Adrenal gland (tissue), 12 donors: Measurements from ENCODE around the gene RAPGEF3. TPM values are rescaled to one million over a fixed set of nuclear protein-coding genes. Genes with fewer than 3 reads are reported as not detected.
A peak's percentile ranks its signal among the peaks of the same experiment; 100 is the strongest.

Experiments used
- DNase-seq, 7 donors: peaks; one replicate each; pipeline ENCODE4 v3.0.0-alpha.2; 2019 to 2020
- H3K27ac ChIP-seq, 5 donors: fragments of 200-600 bp; sonication (generic) in 4 of 5; 1 replicate in 3 of 5; 2 replicates in 2 of 5; pipeline versions ENCODE4 v1.5.1 to v1.8.0; 2016 to 2020; ENCODE audit warnings: mild to moderate bottlenecking in 1 of 5
- H3K27me3 ChIP-seq: fragments of 200-600 bp; 2 replicates; pipeline ENCODE4 v1.8.0; 2021
- H3K36me3 ChIP-seq, 2 donors: fragments of 200-600 bp; replicated peaks in 1 of 2; 1 replicate in 1 of 2; 2 replicates in 1 of 2; pipeline versions ENCODE4 v1.5.1 to v1.8.0; 2018 to 2022
- H3K4me1 ChIP-seq, 2 donors: fragments of 200-600 bp; replicated peaks in 1 of 2; 1 replicate in 1 of 2; 2 replicates in 1 of 2; pipeline versions ENCODE4 v1.5.1 to v1.8.0; 2018 to 2021
- H3K4me3 ChIP-seq, 4 donors: fragments of 200-600 bp; sonication (generic) in 3 of 4; one replicate each; pipeline ENCODE4 v1.5.1; 2016 to 2018
- H3K9me3 ChIP-seq, 3 donors: fragments of 200-600 bp; sonication (generic) in 1 of 3; replicated peaks in 1 of 3; 1 replicate in 2 of 3; 2 replicates in 1 of 3; pipeline versions ENCODE4 v1.5.1 to v1.8.0; 2016 to 2021
- POLR2A ChIP-seq, 2 donors: fragments of 450-650 bp; IDR thresholded peaks; one replicate each; pipeline ENCODE4 v1.6.1; 2017; ENCODE audit warnings: antibody characterized with exemption in 2 of 2, mild to moderate bottlenecking in 2 of 2, moderate library complexity in 1 of 2
- WGBS, 4 donors: extraction: QIAGEN DNeasy Blood & Tissue Kit in 2 of 4; methylation state at CpG; one replicate each; pipeline versions ENCODE4 v1.1.5 to v1.1.7; 2013 to 2017; 5-methylcytosine and 5-hydroxymethylcytosine counted together
- intact Hi-C, 2 donors: fragments of 100-400 bp; cut with DNase I; formaldehyde crosslinking; loops; one replicate each; pipeline versions ENCODE4 v1.14.1 to v1.15.0; 2022 to 2023
- polyA plus RNA-seq, 3 donors: library from polyadenylated mRNA; stranded (reverse); fragments of 200-250 nt in 2 of 3; fragments of 350-450 nt in 1 of 3; fragmentation: Illumina TruSeq in 1 of 3; extraction: RNeasy Lipid Tissue Mini Kit (QIAGEN cat#74804) in 1 of 3; gene quantifications; one replicate each; pipeline ENCODE4 v1.2.3, GENCODE V29; 2013 to 2014
- total RNA-seq, 9 donors: library from RNA; depleted of rRNA in 4 of 9; stranded (reverse); fragments of >200 nt in 4 of 9; fragments of 120-200 nt in 1 of 9; fragmentation: NEBNext Ultra II Directional in 1 of 9; extraction: Animal tissue kit (Norgen Biotek cat#: 25700) in 1 of 9; gene quantifications; one replicate each; pipeline versions ENCODE4 v1.1.0 to v1.2.4, GENCODE V29; 2013 to 2023
- TF ChIP-seq, protein P1 (sequence below), 6 experiments: fragments of 450-650 bp in 4 of 6; fragments of 200-600 bp in 2 of 6; sonication (generic) in 1 of 6; IDR thresholded peaks; 1 replicate in 5 of 6; 2 replicates in 1 of 6; pipeline versions ENCODE4 v1.5.1 to v1.8.0; 2016 to 2021; ENCODE audit warnings: antibody characterized with exemption in 6 of 6, mild to moderate bottlenecking in 2 of 6, moderate library complexity in 1 of 6
- donor health status: healthy with polysubstance abuse.
- donor health status: Bipolar disorder and iron deficiency.
- donor health status: DM: yes; HTN: yes; CAD: no.
- donor health status: DM: no; HTN: no; CAD: no.
- donor health status: DM: no; HTN: no; CAD: no.
- donor health status: DM: yes; HTN: yes; CAD: no.

The RAPGEF3 gene
- total and polyA plus RNA-seq, 12 donors: 1.4 to 69.4 (median 9.3) TPM

DNA sequence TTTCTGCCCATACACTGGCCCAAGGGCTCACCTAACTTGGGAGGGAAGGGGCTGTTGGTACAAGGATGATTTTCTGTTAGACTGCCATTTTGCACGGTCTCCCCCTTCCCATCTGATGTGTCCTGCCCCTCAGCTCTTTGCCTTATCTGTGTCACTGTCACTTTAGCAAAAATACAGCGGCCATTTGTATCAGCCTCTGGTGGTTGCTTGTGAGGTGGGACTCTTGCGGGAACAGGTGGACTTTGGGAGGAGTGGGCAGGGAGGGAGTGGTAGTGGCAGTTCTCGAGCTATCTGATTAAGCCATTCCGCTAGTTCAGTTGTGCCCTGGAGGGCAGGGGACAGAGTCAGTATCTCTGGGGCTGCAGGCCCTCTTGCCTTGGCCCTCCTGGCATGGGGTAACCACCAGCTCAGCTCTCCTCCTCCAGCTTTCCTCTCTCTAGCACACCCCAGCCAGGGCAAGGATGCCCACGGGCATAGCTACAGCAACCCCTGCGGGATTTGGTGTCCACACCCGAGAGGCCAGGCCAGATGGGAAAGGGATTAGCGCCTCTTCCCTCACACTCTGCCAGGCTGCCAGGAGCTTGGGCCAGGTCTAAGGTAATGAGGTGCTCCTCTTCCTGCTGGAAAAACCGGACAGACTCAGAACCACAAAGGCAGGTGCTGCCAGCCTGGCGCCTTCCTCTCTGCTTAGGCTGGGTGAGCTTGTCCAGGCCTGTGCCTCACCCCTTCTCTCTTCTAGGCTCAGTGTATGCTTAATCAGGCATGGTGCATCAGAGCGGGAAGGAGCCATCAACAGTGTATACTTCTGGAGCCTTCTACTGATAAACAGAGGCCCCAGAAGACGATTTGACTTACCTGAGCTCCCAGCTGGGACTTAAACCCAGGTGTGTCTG is 23.0 kb upstream of the RAPGEF3 start:
- 78 to 84% (median 82%) methylated on average over 8 to 13 of the region's 13 CpGs for WGBS, 4 donors
- H3K27me3 ChIP-seq: no peaks in the 10 kb centered on the region
- TF ChIP-seq, protein P1, sequence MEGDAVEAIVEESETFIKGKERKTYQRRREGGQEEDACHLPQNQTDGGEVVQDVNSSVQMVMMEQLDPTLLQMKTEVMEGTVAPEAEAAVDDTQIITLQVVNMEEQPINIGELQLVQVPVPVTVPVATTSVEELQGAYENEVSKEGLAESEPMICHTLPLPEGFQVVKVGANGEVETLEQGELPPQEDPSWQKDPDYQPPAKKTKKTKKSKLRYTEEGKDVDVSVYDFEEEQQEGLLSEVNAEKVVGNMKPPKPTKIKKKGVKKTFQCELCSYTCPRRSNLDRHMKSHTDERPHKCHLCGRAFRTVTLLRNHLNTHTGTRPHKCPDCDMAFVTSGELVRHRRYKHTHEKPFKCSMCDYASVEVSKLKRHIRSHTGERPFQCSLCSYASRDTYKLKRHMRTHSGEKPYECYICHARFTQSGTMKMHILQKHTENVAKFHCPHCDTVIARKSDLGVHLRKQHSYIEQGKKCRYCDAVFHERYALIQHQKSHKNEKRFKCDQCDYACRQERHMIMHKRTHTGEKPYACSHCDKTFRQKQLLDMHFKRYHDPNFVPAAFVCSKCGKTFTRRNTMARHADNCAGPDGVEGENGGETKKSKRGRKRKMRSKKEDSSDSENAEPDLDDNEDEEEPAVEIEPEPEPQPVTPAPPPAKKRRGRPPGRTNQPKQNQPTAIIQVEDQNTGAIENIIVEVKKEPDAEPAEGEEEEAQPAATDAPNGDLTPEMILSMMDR (IDR thresholded peaks at IDR 0.05): no peak
- no peak for TF ChIP-seq POLR2A (IDR thresholded peaks at IDR 0.05)
- no peak overlapping the region for H3K4me3 ChIP-seq
- H3K36me3 ChIP-seq: peaks cover 0 to 50% of the 10 kb centered on the region in 2 donors
- no peak for DNase-seq
- H3K27ac ChIP-seq: peak overlapping the region in 2 of 5 donors; percentile 22 to 44
- H3K9me3 ChIP-seq: no peaks in the 10 kb centered on the region
- intact Hi-C loops: loop anchor here (5.0 kb wide), 1 partner anchor 51 kb away; no protein-coding TSS in a partner anchor
- H3K4me1 ChIP-seq: peaks cover 23 to 43% of the 10 kb centered on the region in 2 donors

- peaks cover 0 to 33% of the 10 kb centered on the region in 2 donors for H3K36me3 ChIP-seq
- H3K9me3 ChIP-seq: no peaks in the 10 kb centered on the region
- H3K4me3 ChIP-seq: no peak overlapping the region
- H3K27me3 ChIP-seq: no peaks in the 10 kb centered on the region
- H3K4me1 ChIP-seq: peaks cover 32 to 50% of the 10 kb centered on the region in 2 donors
- no peak for DNase-seq
- intact Hi-C loops: loop anchor here (5.0 kb wide), 2 partner anchors 38 to 52 kb away; no protein-coding TSS in a partner anchor
- no peak for TF ChIP-seq POLR2A (IDR thresholded peaks at IDR 0.05)
- TF ChIP-seq, protein P1 (IDR thresholded peaks at IDR 0.05): no peak
- 52 to 60% (median 58%) methylated on average over 7 to 11 of the region's 11 CpGs for WGBS, 4 donors
- H3K27ac ChIP-seq: peak overlapping the region in 3 of 5 donors; percentile 36 to 73 (median 51)
These were observed 21.3 kb upstream of the RAPGEF3 start for GRCh38 chr12:47779943-47780504.

DNA sequence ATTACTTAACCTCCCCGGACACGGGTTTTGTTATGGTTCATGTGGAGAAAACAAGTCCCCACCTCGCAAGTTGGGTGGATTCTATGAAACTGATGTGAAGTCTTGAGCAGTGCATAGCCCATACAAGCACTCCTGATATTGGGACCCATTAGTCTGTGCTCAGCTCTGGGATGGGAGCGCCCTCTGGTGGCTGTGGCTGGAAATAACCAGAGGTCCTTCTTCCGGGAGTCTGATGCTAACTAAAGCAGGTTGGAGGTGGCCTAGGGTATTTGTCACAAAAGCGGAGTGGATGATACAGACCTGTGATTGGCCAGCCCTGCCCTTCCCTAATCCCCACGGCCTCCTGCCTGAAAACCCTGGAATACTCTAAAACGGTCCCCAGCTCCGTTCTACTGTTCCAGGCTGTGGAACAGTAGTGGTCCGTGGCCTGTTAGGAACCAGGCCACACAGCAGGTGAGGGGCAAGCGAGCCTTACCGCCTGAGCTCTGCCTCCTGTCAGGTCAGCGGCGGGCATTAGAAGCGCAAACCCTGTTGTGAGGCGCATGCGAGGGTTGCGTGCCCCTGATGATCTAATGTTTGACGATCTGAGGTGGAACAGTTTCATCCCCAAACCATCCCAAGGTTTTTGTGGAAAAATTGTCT is 20.7 kb upstream of the RAPGEF3 start:
- Histone ChIP-seq H3K9me3 (no peaks in the 10 kb centered on the region), H3K4me3 (no peak overlapping the region), H3K27me3 (no peaks in the 10 kb centered on the region), H3K27ac (peak overlapping the region in 2 of 5 donors; percentile 51 to 73), H3K4me1 (peaks cover 35 to 56% of the 10 kb centered on the region in 2 donors), H3K36me3 (peaks cover 0 to 27% of the 10 kb centered on the region in 2 donors)
- TF ChIP-seq, protein P1 (IDR thresholded peaks at IDR 0.05): peak; percentile 95 to 98 (median 97)
- TF ChIP-seq POLR2A (IDR thresholded peaks at IDR 0.05): peak in 1 of 2 donors; percentile 1
- WGBS, 4 donors: 16 to 30% (median 28%) methylated on average over 10 to 19 of the region's 19 CpGs
- intact Hi-C loops: loop anchor here in 1 of 2 donors (5.0 kb wide), 1 partner anchor 37 kb away; no protein-coding TSS in a partner anchor
- DNase-seq: peak; percentile 86 to 97 (median 90)

DNA sequence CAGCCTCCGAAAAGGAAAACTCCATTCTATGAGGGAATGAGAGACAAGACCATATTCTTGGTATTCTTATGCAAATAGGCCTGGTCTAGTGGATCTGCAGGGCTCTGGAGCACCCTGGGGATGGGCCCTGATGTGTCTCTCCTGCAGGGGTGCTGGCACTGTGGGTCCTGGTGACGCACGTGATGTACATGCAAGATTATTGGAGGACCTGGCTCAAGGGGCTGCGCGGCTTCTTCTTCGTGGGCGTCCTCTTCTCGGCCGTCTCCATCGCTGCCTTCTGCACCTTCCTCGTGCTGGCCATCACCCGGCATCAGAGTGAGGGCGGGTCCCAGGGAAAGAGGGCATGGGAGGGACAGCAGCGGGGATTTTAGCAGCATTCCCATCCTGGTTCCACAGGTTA is 20.2 kb upstream of the RAPGEF3 start:
- Histone ChIP-seq H3K27me3 (no peaks in the 10 kb centered on the region), H3K27ac (no peak overlapping the region), H3K36me3 (peaks cover 0 to 22% of the 10 kb centered on the region in 2 donors), H3K4me1 (peaks cover 41 to 61% of the 10 kb centered on the region in 2 donors), H3K9me3 (no peaks in the 10 kb centered on the region), H3K4me3 (no peak overlapping the region)
- WGBS, 4 donors: 48 to 59% (median 56%) methylated on average over 13 to 14 of the region's 14 CpGs
- TF ChIP-seq, protein P1 (IDR thresholded peaks at IDR 0.05): no peak
- TF ChIP-seq POLR2A (IDR thresholded peaks at IDR 0.05): no peak
- intact Hi-C loops: loop anchor here in 1 of 2 donors (5.0 kb wide), 1 partner anchor 37 kb away; no protein-coding TSS in a partner anchor
- peak in 1 of 7 donors; percentile 75 for DNase-seq
